ENCODE results near the gene ITCH.
"Not testable (repeated sequence)": the region's sequence is repeated elsewhere in the genome, so short reads cannot be mapped to it uniquely, and the experiment has no call there.

- not testable (repeated sequence) for TF ChIP-seq PML (IDR thresholded peaks at IDR 0.05; ENCODE audit: low read length); ZNF232 (CRISPR knock-in tag; IDR thresholded peaks at IDR 0.05); ZNF282 (CRISPR knock-in tag; IDR thresholded peaks at IDR 0.05); CTCF (IDR thresholded peaks at IDR 0.05 in 2 of 3, conservative IDR thresholded peaks at IDR 0.05 in 1 of 3; ENCODE audit: insufficient read depth in 2 of 3, low read depth in 1 of 3, low read length in 3 of 3); TRIM28 (IDR thresholded peaks at IDR 0.05); TOE1 (IDR thresholded peaks at IDR 0.05; ENCODE audit: borderline replicate concordance); TOE1 (CRISPR knock-in tag; IDR thresholded peaks at IDR 0.05; ENCODE audit: borderline replicate concordance, low read depth); NR2F6 (CRISPR knock-in tag; IDR thresholded peaks at IDR 0.05)
These were observed 42.2 kb downstream of the ITCH start for GRCh38 chr20:34405247-34405651.
